Activated CD8-positive, alpha-beta memory T cell treated with anti-CD3 and anti-CD28 coated beads, Interleukin-2, amount 50 U/mL, for 4 hours (primary cell): Measurements from ENCODE around the gene IQCN.

Experiments used
- DNase-seq: peaks from one replicate; pipeline ENCODE4 v3.0.0-alpha.2; 2020

Gene IQCN

GRCh38 chr19:18286973-18287635 lies 12.9 kb upstream of the IQCN start:
- no peak for DNase-seq

DNA sequence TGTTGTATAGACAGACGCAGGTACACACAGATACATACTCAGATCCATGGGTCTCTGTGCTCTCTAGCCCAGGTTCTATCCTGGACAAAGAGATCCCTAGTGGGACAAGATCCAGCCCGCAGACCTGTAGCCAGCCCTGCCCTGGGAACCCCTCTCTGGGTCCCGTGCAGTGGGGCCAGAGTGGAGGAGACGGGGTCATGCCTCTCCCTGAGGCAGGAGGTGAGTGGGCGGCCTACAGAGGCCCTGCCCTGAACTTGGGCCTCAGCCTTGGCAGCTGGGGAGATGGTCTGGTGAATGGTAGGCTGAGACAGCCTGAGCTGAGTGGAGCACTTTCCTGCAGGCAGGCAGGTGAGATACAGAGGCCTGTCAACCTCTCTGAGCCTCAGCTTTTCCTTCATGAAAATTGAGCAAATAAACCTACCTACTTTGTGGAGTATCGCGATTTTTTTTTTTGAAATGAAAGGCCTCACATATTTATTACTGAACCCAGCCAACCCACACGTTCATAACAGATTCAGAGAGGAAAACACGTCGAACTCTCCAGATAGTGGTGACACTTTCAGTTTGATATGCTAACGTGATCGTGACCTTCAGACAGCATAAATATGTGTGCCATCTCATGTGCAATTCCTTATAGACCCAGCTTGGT lies 10.6 kb upstream of the IQCN start:
- no peak for DNase-seq

- no peak for DNase-seq
Observed at GRCh38 chr19:18283338-18283737, 9.1 kb upstream of the IQCN start.

DNA sequence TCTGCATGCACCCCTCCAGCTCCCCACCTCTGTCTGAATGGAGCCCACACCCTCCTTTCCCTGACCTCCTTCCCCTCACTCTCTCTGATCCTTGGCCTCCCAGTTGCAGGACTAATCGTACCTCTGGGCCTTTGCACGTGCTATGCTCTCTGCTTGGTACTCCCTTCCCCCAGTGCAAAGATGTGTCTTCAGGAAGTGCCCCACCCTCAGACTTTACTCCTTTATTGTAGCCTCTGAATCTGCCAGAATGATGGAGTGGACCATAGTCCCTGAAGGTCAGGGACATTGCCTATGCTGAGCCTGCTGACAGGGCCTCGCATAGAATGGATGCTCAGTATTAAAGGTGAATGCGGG lies 8.5 kb upstream of the IQCN start:
- DNase-seq, result no peak

DNA sequence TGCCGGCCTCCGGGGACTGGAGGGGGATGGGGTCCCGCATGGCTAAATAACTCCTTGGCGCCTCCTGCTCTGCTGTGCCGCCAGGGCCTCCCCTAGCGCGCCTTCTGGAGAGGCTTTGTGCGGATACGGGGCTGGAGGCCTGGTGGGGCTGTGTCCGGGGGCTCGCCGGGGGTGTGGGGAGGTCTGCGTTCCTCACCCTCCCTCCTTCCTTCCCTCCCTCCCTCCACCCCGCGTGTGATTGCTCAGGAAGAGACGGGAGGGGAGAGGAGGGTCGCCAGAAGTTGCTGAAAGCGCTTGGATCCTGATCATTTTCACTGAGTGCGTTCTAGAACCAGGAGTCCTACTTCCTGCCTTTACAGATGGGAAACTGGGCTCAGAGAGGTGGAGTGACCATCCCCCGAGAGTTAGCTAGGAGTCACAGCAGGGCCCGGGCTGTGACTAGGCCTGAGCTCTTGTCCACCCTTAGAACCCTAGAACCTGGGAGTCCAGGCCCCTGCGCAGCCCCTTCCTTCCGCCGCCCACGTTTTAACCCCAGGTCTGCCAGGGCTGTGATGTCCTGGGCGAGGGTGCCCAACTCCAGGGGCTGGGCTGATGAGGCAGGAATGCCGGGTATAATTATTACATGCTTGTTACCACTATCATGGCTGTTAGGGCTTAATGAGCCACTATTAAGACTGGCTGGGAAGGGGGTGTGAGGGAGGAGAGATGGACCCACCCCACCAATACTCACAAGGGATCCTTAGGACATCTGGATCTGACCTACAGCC lies 8.0 kb upstream of the IQCN start:
- peak; percentile 34 for DNase-seq

DNA sequence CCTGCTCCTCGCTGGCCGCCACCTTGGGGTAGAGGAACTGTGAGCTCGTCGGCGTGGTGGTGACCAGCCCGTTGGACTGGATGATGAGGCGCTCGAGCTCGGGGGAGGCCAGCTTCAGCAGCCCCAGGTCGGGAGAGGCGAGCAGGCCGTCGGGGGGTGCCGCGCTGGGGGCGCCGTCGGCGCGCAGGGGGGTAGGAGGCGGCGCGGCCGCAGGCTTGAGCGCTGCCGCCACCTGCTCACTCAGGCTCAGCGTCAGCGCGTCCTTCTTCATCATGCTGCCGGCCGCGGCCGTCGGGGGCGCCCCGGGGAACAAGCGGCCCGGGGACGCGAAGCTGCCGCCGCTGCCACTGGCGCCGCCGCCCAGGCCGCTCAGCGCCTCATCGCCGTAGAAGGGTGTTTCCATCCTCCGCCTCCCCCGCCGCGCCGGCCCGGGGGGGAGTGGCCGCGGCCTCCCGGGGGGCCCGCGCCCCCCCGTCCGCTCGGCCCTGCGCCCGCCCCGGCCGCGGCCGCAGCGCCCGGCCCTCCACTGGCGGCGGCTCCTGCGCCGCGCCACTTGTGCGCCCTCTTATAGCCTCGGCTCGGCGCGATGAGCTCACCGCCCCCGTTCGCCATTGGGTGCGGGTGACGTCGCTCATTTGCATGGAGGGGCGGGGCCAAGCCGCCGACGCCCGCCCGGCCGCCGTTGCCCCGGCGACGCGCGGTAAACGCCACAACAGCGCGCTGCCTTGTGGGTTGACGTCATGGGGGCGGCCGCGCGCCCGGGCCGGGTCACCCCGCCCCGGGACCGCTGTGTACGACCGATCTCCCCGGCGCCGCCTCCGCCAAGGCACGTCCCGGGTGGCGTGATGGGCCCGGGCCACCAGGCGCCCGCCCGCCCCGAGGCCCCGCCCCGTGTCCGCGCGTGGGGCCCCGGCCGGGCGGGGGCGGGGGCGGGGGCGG lies 7.1 kb upstream of the IQCN start, which contains the start of gene JUND:
JUND (minus strand) TSS at position 541 of the 939 bp plus-strand sequence; CDS start at position 403, 138 bp downstream.
- peak; percentile 96 for DNase-seq

DNA sequence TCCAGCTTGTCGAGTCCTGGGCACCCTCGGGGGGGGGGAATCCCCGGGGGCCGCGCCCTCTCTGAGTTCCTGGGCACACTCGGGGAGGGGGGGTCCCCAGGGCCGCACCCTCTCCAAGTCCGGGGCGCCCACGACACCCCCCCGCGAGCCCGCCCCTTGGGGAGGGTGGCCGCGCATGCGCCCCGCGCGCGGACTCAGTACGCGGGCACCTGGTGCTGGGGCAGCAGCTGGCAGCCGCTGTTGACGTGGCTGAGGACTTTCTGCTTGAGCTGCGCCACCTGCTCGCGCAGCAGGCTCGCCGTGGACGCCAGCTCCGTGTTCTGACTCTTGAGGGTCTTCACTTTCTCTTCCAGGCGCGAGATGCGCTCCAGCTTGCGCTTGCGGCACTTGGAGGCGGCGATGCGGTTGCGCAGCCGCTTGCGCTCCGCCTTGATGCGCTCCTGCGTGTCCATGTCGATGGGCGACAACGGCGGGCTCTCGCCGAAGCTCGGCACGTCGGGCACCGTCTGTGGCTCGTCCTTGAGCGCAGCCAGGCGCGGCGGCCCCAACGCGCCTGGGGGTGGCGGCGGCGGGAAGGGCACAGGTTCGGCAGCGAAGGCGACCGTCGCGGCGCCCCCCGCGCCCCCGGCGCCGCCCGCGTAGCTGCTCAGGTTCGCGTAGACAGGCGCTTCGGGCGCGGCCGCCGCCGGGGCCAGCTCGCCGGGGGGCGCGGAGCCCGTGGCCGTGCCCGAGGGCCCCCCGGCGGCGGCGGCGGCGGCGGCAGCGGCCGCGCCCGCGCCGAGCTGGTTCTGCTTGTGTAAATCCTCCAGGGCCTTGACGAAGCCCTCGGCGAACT lies 6.2 kb upstream of the IQCN start:
- DNase-seq, result peak; percentile 75

GRCh38 chr19:18279516-18280246 lies 5.4 kb upstream of the IQCN start:
- peak; percentile 90 for DNase-seq

GRCh38 chr19:18279266-18279515 lies 4.9 kb upstream of the IQCN start:
- no peak for DNase-seq

DNA sequence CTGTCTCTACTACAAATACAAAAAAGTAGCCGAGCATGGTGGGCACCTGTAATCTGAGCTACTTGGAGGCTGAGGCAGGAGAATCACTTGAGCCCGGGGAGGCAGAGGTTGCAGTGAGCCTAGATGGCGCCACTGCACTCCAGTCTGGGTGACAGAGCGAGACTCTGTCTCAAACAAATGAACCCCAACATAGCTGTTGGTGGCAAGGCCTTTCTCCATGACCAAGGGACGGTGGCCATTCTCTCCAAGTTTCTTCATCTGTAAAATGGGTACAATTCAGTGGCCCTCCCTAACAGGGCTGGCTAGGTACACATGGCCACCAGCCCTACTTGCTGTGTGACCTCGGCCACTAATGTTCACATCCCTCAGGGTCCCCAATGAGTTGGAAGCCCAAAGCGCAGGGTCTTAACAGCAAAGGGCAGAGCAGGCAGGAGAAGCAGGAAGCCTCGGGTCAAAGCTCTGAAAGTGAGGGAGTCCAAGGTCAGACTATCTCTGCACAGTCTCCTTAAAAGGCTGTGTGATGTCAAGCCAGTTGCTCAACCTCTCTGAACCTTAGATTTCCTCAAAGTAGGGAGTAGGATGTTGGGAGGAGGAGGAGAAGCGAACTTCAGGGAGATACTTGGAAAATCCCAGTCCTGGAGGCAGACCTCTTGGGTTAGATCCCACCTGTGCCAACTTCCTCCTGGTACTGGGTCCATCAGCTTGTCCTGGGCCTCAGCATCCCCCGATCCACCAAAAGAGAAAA lies 4.4 kb upstream of the IQCN start:
- peak; percentile 39 for DNase-seq

DNA sequence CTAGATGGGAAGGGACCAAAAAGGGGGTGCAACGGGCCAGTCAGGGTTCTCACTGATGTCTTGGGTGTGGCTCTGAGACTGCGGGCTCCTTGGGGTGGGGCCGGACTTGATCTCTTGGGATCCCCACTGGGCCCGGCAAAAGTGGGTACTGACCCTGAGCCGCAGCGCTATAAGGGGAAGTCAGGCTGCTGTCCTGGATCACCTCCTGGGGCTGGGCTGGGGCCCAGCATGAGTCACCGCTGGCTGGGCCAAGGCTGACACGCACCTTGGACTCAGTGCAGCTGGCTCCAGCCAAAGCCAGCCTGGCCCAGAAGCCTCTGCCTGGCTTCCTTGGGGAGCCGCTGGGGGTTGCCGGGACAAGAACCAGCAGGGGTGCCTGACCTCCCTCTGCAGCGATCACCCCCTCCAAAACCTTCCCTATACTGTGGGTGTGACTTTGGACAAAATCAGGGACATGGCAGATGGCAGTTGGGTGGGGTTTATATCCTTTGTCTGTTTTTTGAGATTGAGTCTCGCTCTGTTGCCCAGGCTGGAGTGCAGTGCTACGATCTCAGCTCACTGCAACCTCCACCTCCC lies 617 bp upstream of the IQCN start:
- DNase-seq, result no peak

DNA sequence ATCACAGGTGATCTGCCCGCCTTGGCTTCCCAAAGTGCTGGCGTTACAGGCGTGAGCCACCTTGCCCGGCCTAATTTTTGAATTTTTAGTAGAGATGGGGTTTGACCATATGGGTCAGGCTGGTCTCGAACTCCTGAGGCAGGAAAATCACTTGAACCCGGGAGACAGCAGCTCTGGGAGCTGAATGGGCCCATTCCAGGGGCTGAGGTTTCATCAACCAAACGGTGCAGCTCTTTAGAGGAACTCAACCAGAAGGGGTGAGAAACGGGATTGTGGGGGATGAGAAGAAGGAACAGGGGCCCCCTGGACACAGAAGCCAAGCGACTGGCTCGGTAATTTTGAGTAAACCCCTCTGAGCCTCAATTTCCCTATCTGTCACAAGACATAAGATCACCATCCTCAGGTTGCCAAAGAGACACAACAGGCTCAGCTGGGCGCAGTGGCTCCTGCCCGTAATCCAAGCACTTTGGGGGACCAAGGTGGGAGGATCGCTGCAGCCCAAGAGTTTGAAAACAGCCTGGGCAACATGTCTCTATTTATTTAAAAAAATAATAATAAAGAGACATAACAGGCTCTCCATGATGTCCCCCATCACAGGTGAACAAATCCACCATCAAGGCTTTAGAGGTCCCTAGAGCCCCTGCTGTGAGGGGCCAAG lies 562 bp downstream of the IQCN start:
- no peak for DNase-seq

DNA sequence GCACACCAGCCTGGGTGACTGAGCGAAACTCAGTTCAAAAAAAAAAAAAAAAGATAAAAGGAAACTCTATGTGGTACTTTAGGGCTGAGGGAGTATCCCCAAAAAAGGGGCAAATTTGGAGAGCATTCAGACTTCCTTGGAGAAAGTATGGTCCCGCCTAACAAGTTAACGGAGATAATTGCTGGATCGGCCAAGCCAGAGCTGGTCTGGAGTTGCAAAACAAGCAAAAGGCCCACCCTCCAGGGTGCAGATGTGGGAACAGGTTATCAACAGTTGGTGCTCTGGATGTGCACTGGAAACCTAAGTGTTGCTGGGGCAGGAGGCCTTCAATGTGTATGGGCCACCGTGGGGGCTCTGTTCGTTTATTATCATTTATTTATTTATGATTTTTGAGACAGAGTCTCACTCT lies 2.8 kb downstream of the IQCN start:
- no peak for DNase-seq

- no peak for DNase-seq
Observed at GRCh38 chr19:18270326-18270725, 3.9 kb downstream of the IQCN start.

GRCh38 chr19:18269070-18269723 lies 5.1 kb downstream of the IQCN start:
- DNase-seq, result no peak

DNA sequence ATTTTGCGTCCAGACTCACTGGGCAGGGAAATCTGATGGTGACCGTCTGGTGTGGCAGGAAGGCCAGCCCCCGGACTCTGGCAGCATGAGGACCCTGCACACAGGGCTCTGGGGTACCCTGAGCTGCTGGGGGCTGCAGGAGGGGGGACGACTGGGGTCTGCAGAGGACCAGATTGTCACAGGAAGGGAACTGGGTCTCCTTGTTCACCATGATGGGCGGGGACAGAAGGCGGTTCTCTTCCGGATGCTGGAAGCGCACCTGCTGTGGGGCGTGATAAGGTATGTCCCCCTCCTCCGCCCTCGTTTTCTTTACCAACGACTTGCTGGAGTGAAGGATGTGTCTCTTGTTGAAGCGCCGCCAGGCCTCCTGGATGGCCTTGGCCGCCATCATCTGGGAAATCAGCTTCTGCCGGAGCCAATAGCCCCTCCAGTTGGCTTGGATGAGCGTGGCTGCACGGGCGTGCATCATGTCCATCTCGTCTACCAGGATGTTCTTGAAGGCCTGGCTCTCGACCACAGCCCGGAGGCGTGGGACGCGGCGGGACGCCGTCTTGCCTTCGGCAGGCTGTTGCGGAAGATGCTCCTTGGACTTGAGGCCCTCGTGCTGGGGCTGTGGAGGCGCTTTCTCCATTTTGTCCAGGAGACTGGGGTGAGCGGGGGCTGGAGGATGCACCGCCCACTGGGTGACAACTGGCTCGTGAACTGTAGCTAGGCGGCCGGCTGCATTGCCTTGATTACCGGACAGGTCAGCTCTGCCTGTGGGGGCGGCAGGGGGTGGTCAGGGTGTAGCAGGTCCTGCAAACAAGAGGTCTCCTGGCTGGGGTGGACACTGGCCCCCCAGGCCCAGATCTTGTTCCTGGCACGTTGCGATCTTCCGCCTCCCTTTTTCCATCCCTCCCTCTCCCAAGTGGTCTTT lies 7.2 kb downstream of the IQCN start:
- no peak for DNase-seq

DNA sequence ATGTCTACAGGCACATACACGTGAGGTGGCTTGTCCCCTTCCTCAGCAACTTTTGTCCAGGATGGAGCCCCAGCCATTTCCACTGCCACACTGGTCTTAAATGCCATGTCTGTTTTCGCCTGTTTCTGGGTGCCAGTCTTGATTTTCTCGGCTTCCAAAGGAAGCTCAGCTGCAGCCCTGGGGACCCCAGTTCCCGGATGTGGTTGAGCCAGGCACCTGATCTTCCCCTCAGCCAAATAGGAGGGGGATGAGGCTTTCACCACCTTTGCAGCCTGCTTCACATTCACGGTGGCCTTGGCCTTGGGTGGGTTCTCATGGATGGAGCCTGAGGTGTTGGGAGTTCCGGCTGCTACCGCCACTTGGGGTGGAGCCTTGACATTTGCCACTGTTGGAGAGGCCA lies 8.7 kb downstream of the IQCN start:
- DNase-seq, result no peak

GRCh38 chr19:18264971-18265540 lies 9.2 kb downstream of the IQCN start:
- no peak for DNase-seq
